Measurements from ENCODE around the gene LANCL2.

LANCL2 gene

DNA sequence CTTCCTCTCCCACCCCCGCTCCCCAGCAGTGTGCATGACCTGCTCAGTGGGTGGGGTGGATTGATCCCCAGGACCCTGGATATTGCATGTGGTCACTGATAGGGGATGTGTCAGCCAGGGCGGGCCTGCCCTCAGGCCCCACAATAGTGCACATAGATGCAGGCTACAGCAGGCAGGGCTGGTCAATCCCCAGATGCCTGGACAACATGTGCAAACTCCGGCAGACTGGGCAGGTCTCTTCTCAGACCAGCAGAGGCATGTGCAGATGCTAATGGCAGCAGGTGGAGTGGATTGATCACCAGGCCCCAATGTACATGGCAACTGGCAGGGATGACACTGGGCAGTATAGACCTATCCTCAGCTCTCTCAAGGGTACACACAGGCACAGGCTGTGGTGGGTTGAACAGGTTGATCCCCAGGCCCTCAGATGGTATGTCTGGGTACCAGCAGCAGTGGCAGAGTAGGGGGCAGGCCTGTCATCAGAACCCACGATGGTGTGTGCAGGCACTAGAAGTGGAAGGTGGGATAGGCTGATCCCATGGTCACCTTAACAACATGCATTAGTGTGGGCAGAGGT, 98.6 kb downstream of the LANCL2 start:
- H3K4me3 ChIP-seq, result no peak overlapping the region
- DNase-seq (ENCODE audit: low spot score), result no peak
- TF ChIP-seq, protein P1, sequence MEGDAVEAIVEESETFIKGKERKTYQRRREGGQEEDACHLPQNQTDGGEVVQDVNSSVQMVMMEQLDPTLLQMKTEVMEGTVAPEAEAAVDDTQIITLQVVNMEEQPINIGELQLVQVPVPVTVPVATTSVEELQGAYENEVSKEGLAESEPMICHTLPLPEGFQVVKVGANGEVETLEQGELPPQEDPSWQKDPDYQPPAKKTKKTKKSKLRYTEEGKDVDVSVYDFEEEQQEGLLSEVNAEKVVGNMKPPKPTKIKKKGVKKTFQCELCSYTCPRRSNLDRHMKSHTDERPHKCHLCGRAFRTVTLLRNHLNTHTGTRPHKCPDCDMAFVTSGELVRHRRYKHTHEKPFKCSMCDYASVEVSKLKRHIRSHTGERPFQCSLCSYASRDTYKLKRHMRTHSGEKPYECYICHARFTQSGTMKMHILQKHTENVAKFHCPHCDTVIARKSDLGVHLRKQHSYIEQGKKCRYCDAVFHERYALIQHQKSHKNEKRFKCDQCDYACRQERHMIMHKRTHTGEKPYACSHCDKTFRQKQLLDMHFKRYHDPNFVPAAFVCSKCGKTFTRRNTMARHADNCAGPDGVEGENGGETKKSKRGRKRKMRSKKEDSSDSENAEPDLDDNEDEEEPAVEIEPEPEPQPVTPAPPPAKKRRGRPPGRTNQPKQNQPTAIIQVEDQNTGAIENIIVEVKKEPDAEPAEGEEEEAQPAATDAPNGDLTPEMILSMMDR (IDR thresholded peaks at IDR 0.05), result no peak
- H3K27ac ChIP-seq, result no peak overlapping the region

DNA sequence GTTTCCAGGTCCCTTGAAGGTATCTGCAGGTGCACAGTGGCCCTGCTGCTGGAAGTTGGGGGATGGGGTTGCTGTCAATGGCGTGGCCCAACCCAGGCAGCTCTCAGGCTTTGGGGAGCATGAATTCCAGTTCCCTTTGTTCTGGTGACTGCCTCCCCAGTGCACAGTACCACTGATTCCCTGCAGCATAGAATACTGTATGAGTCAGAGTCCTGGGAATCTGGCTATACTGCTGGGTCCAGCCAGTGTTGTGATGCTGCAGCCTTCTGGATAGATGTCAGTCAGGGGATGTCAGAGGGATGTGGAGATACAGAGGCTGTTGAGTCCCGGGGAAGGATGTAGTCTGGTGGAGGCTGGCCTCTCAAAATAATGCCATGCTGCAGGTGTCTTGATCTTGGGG, 99.3 kb downstream of the LANCL2 start:
- H3K27ac ChIP-seq, result no peak overlapping the region
- no peak for DNase-seq (ENCODE audit: low spot score)
- TF ChIP-seq, protein P1 (IDR thresholded peaks at IDR 0.05), result no peak
- H3K4me3 ChIP-seq, result no peak overlapping the region

DNA sequence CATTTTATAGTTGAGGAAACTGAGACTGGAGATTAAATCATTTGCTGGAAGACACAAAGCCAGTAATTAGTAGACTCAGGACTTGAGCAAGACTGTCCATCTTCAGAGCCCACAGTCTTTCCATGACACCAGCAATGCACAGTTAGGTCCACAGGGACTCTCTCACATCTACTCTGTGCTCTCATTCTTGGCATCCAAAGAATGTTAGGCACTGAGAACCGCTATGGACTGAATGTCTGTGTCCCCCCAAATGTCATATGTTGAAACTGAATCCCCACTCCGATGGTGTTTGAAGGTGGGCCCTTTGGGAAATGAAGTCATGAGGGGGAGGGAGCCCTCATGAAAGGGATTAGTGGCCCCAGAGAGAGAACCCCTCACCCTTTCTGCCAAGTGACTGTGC, 100.6 kb downstream of the LANCL2 start:
- no peak overlapping the region for H3K4me3 ChIP-seq
- TF ChIP-seq, protein P1 (IDR thresholded peaks at IDR 0.05), result no peak
- no peak overlapping the region for H3K27ac ChIP-seq
- DNase-seq (ENCODE audit: low spot score), result no peak

DNA sequence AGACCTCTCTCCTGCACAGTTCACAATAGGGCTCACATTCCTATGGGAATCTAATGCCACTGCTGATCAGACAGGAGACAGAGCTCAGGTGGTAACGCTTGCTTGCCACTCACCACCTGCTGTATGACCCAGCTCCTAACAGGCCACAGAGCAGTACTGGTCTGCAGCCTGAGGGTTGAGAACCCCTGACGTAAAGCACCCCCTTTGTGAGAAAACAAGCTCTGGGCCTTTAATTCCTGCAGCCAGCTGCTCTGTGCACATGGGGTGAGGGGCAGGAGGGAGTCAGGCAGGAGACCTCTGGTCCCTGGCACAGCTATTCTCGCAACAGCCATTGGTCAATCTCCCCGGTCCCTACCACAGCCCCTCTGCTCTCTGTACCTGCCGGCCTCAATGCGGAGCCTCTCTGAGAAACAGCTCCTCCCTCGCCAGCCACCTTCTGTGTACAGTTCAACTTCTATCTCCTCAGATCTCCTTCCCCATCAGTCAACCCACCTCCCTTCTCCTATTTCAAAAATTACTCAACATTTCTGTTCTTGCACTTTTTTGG, 102.0 kb downstream of the LANCL2 start:
- Histone ChIP-seq H3K4me3 (no peak overlapping the region), H3K27ac (no peak overlapping the region)
- TF ChIP-seq, protein P1 (IDR thresholded peaks at IDR 0.05), result no peak
- DNase-seq (ENCODE audit: low spot score), result no peak

DNA sequence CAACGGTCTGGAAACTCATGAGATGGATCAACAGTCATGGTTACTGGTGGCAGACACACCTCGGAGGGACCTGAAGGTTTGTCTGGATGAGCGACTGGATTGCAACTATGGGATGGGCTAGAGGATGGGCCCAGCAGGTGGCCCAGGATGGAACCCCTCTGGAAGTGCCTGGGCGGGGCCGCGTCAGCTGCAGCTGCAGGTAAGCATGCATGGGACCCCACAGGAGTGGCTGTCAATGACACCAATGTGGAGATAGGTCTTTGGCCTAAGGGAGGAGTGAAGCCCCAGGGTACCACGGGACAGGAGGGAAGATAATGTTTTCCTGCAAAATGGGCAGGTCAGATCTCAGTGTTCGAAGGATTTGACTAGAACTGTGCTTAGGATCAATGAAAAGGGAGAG, 103.4 kb downstream of the LANCL2 start:
- TF ChIP-seq, protein P1 (IDR thresholded peaks at IDR 0.05), result no peak
- DNase-seq (ENCODE audit: low spot score), result no peak
- Histone ChIP-seq H3K27ac (no peak overlapping the region), H3K4me3 (no peak overlapping the region)

DNA sequence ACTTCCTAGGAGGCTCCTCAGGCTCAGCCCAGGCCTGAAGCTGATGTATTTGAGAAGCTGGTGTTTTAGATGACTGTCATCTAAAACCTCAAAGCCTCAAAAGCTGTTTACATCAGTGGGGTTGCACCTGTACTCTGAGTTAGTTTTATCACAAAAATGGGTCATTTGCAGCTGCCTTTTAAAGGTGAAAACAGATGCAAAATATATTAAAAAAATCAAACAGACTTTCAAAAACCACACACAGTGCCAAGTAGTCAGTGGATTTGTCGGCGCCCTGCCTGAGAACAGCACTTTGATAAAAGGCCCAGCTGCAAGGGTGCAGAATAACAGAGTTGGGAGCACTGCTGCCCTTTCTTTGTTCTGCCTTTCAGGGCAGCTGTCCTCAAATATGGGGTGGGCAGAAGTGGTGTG, 104.1 kb downstream of the LANCL2 start:
- no peak overlapping the region for H3K27ac ChIP-seq
- TF ChIP-seq, protein P1 (IDR thresholded peaks at IDR 0.05), result no peak
- no peak overlapping the region for H3K4me3 ChIP-seq
- no peak for DNase-seq (ENCODE audit: low spot score)

DNA sequence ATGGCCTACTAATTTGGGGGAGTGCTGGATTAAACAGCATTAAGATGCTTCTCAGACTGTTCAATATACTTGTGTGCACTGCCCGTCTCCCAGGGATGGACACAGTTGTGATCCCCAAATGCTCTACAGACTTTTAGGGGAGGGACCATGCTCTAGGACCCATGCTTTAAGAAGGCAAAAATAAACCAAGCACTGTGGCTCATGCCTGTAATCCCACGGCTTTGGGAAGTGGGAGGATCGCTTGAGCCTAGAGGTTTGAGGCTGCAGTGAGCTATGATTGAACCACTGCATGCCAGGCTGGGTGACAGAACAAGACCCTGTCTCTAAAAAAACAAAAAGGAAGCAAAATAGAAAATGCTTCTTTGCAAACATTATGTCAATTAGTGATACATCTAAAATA, 104.6 kb downstream of the LANCL2 start:
- no peak overlapping the region for H3K4me3 ChIP-seq
- TF ChIP-seq, protein P1 (IDR thresholded peaks at IDR 0.05), result no peak
- no peak for DNase-seq (ENCODE audit: low spot score)
- no peak overlapping the region for H3K27ac ChIP-seq

Data from coronary artery (tissue), 2 donors.